Astrocyte of the spinal cord (primary cell): Measurements from ENCODE around the gene PPP1R18.

Experiments used
- DNase-seq: peaks from one replicate; pipeline ENCODE4 v3.0.0; 2011; ENCODE audit warnings: low read depth, low spot score
- H3K4me3 ChIP-seq: 2 replicates; pipeline ENCODE4 v1.5.1; 2011; ENCODE audit warnings: low read depth, mild to moderate bottlenecking, low read length, moderate library complexity
- CTCF ChIP-seq: IDR thresholded peaks from 2 replicates; pipeline ENCODE4 v1.5.1; 2012; ENCODE audit warnings: low read depth, mild to moderate bottlenecking, low read length, inconsistent platforms
- in situ Hi-C: cut with HindIII; loops from 2 replicates; pipeline ENCODE4 v1.10.0; 2017; ENCODE audit warnings: low sequenced_read_pairs

Gene PPP1R18

GRCh38 chr6:30683183-30683979, 3.1 kb downstream of the PPP1R18 start:
- DNase-seq: no peak
- in situ Hi-C loops: no loop called here
- no peak for TF ChIP-seq CTCF
- peak overlapping the region; percentile 87 for H3K4me3 ChIP-seq

GRCh38 chr6:30682143-30683117, 4.0 kb downstream of the PPP1R18 start:
- in situ Hi-C loops: no loop called here
- TF ChIP-seq CTCF: no peak
- DNase-seq: peak; percentile 94
- peak overlapping the region; percentile 87 for H3K4me3 ChIP-seq

GRCh38 chr6:30681766-30682142, 4.7 kb downstream of the PPP1R18 start:
- peak overlapping the region; percentile 87 for H3K4me3 ChIP-seq
- no peak for TF ChIP-seq CTCF
- no peak for DNase-seq
- in situ Hi-C loops: no loop called here

GRCh38 chr6:30679765-30680535, 6.5 kb downstream of the PPP1R18 start:
- TF ChIP-seq CTCF: no peak
- DNase-seq: no peak
- H3K4me3 ChIP-seq: no peak overlapping the region
- in situ Hi-C loops: no loop called here

- DNase-seq: peak; percentile 81
- TF ChIP-seq CTCF: peak; percentile 95
- peak overlapping the region; percentile 25 for H3K4me3 ChIP-seq
- in situ Hi-C loops: no loop called here
Measured at GRCh38 chr6:30678964-30679726, 7.3 kb downstream of the PPP1R18 start.
